Stimulated activated CD8-positive, alpha-beta memory T cell treated with anti-CD3 and anti-CD28 coated beads, Interleukin-15, amount 100 ng/mL, for 1 hour (primary cell): ENCODE results near the gene PIPOX.
"Not testable (repeated sequence)": the region's sequence is repeated elsewhere in the genome, so short reads cannot be mapped to it uniquely, and the experiment has no call there.

ENCODE experiments used
- DNase-seq: peaks from one replicate; pipeline ENCODE4 v3.0.0-alpha.2; 2020; ENCODE audit warnings: low read depth

The PIPOX gene

GRCh38 chr17:29076087-29076486 is 33.1 kb downstream of the PIPOX start:
- DNase-seq, result no peak

- DNase-seq, result no peak
These were observed 33.8 kb downstream of the PIPOX start for GRCh38 chr17:29076722-29077121.

- DNase-seq, result no peak
These were observed 34.4 kb downstream of the PIPOX start for GRCh38 chr17:29077320-29077719.

- DNase-seq, result no peak
These were observed 35.5 kb downstream of the PIPOX start for GRCh38 chr17:29078183-29079045.

- no peak for DNase-seq
These were observed 36.5 kb downstream of the PIPOX start for GRCh38 chr17:29079433-29079832.

GRCh38 chr17:29079887-29080286 is 36.9 kb downstream of the PIPOX start:
- DNase-seq, result no peak

- DNase-seq, result no peak
These were observed 37.4 kb downstream of the PIPOX start for GRCh38 chr17:29080323-29080722.

- DNase-seq, result no peak
These were observed 38.0 kb downstream of the PIPOX start for GRCh38 chr17:29080965-29081364.

GRCh38 chr17:29084541-29085146 is 41.7 kb downstream of the PIPOX start:
- DNase-seq, result no peak

GRCh38 chr17:29085223-29085622 is 42.3 kb downstream of the PIPOX start:
- DNase-seq, result no peak

GRCh38 chr17:29086628-29087332 is 43.8 kb downstream of the PIPOX start:
- no peak for DNase-seq

- DNase-seq, result not testable (repeated sequence)
These were observed 45.8 kb downstream of the PIPOX start for GRCh38 chr17:29088782-29089181.

- no peak for DNase-seq
These were observed 46.7 kb downstream of the PIPOX start for GRCh38 chr17:29089601-29090044.

- no peak for DNase-seq
These were observed 47.2 kb downstream of the PIPOX start for GRCh38 chr17:29090108-29090507.

GRCh38 chr17:29090750-29091605 is 48.0 kb downstream of the PIPOX start:
- no peak for DNase-seq

GRCh38 chr17:29091606-29092289 is 48.8 kb downstream of the PIPOX start:
- no peak for DNase-seq

GRCh38 chr17:29093090-29093871 is 50.3 kb downstream of the PIPOX start:
- DNase-seq, result no peak

GRCh38 chr17:29094101-29094708 is 51.3 kb downstream of the PIPOX start:
- no peak for DNase-seq

- DNase-seq, result no peak
These were observed 52.5 kb downstream of the PIPOX start for GRCh38 chr17:29095439-29095838.

- DNase-seq, result no peak
These were observed 53.2 kb downstream of the PIPOX start for GRCh38 chr17:29096094-29096493.
